HG02759 (cell line): ENCODE data around the gene WDR35.

Experiments
- ATAC-seq: cut with Tn5 transposase; IDR thresholded peaks from one replicate; pipeline ENCODE4 v1.9.1; 2021; ENCODE audit warnings: mild to moderate bottlenecking, moderate library complexity; ENCODE audit not compliant: unreplicated experiment

WDR35 gene

DNA sequence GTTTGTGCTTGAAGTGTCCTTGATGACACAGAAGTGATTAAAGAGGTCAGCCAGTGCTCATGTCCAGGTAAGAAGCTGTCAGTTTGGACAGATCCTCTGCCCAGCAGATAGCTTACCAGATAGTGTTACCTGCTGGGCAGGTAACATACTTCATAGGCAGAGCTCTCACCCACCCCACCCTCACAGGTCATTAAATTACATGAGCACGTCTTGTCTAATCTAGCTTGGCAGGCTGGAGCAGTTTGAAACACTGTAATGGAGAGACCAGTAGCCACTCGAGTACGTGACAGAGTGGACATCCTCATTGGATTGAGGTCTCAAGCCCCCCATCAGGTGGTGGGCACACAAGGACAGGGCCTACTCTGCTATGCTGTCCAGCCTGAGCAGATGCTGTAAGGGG is 115.2 kb downstream of the WDR35 start:
- no peak for ATAC-seq

DNA sequence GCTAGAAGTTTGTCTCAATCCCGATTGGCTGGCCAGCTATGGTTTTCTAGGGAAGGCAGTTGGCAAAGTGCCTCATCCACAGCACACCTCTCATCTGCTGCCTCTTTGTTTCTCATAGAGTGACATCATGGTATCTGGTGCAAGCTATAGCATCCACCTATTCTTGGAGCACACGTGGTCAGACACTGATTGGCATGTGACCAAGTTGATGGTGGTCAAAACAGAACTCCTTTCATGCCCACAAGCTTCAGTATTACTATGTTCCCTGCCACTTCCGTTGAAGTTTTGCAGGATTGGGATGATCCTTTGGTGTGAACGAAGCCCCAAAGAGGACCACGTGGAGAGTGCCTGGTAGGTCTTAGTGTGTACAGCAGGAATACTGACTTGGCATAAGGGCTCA is 116.9 kb downstream of the WDR35 start:
- no peak for ATAC-seq

DNA sequence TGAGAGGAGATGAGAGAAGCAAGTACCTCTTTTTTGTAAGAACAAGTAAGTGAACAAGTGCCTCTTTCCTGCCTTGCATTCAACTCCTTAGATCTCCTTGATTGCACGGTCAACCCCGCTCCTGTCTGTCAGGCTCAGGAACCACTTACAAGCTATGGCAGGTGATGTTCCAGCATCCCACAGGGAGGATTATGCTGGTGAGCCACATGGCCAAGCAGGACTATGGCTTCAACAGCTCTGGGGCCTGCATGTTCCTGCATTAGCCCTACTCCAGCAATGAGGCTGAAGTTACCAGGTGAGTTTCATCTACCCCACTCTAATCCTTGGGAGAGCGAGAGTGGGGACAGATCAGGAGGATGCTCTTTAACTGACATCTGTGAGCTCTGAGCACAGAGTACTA is 117.6 kb downstream of the WDR35 start:
- no peak for ATAC-seq

DNA sequence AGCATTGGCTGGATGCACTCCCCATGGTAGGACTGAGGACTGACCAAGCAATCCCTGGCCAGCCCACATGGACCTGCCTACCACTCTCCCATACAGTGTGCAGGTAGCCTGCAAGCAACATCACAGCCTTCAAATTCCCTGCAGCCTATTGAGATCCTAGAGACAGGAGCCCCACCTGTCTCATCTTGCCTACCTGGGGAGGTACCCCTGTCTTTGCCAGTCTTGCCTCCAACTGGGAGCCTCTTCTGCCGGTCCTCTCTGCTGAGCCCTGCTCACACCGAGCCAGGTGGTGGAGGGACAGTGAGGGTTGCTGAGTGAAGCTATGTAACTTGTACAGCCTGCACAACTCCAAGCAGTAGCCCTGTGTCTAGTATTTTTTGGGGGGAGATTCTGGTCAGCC is 118.1 kb downstream of the WDR35 start:
- ATAC-seq, result no peak

DNA sequence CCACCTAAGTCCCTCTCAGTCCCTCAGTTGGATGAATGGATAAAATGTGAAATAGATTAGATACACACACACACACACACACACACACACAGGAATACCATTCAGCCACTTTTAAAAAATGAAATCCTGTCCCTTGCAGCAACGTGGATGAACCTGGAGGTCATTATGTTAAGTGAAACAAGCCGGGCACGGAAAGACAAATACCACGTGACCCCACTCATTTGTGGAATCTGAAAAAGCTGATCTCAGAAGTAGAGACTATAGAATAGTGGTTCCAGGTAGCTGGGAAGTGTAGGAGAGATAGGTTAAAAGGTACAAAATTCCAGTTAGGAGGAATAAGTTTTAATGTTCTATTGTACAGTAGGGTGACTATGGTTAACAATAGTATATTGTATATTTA is 119.1 kb downstream of the WDR35 start:
- no peak for ATAC-seq

DNA sequence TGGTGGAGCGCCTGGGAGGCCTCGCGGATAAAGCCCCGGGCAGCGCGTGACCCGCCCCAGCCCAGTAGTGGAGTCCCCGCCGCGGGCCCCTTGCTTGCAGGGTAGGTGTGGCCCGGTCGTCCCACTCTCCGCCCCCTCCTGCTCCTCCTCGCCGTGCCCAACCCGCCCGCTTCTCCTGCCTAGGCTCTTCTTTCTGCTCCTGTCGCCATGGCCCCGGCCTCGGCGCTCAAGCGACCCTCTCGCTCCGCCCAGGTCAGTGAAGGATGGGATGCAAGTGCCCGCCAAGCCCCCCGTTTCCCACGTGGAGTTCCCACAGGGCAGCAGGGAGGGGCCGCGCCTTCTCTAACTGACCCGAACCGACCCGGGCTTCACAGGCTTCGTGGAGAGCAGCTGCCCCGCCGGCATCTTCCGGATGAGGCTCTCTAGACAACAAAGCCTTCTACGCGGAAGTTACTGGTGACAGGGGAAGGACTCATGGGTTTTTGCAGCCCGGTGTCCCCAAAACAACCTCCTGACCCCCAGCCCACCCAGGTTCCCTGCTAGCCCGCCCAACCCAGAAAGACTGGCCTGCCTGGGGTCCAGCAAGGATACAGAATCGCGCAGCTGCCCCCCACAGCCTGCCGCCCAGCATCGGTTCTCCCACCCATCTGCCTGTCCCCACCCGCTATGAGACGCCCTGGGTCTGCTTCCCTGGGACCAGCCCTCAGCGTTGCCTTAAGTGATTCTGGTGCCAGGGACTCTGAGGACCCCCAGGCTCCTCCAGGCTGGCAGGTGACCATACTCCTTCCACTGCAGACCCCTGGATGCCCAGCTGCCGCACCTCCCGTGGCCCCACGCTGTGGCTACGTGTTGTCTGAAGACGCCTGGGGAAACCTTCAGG is 121.0 kb downstream of the WDR35 start:
- ATAC-seq, result peak; percentile 76

DNA sequence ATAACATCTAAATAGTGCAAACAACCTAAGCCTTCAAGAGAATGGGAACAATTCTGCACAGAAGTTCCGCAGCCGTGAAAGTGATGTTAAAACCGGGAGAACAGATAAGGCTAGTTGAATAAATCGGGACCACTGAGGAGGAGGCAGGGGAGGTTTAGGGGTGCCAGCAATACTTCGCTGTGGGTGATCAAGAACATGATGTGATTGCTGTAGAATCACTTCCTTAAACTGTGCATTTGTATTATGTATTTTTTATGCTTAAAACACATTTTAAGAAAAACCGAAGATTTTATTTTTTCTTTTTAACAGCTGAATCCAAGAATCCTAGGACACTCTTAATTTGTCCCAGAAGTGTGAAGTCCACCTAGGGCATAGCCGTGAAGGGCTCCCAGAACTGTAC is 121.7 kb downstream of the WDR35 start:
- ATAC-seq, result no peak

DNA sequence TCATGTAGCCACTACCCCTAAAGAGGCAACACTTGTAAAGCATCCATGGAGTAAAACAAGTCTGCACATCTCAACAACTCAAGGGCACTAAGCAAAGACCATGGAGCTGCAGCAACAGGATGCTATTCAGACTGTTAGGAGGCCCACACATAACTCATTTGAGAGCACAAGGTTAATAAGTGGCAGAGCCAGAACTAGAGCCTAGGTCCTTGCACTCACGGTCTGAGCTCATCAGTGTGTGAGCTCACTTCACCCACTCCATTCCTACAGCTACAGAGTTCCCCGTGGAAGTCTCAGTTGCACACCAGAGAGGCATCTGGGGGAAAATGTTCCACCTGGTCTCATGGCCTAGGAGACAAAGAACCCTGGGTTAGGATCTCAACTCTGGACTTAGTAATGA is 123.1 kb downstream of the WDR35 start:
- ATAC-seq, result peak; percentile 47

DNA sequence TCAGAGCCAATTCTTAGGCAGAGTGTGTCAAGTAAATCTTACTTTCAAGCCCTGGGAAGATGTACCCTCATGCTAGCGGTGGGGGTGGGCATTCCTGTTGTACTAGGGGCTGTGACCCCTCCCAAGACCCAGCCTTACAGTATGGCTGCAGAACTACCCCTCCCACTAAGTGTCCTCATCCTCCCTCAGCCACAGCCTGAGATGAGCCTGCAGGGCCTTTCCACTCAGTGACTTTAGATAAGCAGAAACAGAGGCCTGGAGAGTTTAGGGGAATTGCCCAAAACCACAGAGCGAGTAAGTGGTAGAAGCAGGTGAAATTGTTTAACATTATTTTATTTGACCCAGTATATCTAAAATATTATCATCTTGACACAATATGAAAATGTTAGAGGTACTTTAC is 124.8 kb downstream of the WDR35 start:
- peak; percentile 38 for ATAC-seq

DNA sequence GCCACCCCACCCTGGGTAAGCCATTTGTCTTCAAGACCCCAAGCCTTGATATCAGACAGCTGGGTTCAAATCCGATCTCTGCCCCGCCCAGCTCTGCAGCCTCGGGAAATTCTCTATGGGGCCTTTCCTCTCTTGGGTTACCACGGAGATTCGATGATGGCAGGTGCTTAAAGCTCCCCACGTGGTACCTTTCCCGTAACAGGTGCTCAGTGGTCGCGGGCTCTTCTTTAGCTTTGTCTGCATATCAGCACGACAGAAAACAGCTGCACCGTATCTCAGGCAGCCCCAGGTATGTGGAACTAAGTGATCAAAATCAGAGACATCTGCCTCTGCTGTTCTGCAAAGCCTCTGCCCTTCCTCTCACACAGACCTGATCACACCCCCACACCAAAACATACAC is 125.5 kb downstream of the WDR35 start:
- no peak for ATAC-seq

DNA sequence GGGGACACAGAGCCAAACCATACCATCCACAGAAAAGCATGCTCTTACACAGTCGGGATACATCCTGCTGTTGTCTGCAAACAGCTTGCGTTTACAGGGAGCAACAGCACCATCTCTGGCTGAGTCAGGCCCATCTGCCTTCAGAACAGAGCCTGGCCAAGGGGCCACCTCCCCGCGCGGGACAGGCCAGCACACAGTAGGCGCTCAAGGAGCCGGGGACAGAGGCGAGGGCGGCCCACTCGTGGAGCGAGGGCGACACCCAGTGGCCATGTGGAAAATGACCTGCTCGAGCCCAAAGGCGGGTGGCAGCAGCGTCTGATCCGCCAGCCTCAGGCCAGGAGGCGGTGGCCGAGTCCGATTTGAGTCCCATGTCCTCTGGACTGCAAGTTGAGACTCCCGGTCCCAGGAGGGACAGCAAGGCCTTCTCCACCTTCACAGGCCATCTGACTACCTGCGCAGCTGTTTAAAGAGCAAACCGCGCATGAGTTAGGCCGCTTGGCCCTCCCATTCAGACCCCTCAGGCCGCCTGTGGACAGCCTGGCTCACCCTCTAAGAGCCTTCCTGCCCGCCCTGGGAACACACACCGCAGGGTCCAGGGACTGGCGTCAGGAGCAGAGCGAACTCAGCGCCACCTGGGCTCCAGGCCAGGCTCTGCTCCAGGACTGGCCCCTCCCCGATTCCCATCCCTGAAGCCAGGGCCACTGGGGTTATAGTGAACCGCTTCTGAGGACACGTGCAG is 126.4 kb downstream of the WDR35 start:
- peak; percentile 65 for ATAC-seq

DNA sequence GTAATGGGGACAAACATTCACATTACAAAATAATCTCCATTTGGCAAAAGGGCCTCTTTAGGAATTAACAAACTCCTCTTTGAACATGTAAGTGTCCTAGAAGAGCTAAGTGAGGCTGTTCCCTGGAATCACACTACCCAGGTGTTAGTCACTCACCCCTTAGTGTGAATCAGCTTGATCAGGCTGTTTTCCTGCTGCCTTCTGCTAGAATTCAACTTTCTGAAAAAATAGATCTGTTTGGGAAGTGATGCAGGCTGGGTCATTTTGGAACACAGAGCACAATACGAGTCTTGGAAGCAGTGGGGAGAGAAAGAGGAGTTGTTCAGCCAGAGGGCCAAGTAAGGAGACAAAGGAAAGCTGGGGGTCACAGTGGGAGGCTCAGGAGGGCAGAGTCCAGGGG is 128.1 kb downstream of the WDR35 start:
- ATAC-seq, result no peak
